ENCODE results near the gene CNTNAP2.

DNA sequence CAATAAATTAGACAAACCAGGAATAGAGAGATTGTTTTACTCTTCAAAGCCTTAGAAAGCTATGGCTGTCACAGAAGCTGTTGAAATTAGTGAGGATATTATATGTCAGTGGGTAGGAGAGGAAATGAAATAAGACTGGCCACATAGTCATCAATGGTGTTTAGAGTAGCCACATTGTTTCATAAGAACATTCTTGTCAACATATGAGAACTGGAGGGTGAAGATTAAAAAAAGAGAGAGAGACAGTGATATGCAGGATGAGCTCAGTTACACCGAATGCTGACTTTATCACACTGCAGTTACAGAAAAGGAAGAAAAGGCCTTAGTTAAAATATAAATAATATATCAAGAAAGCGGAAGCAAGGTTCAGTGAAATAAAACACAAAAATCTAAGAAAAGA is 412.0 kb downstream of the CNTNAP2 start:
- TF ChIP-seq GATA2 (IDR thresholded peaks at IDR 0.05; ENCODE audit: low read depth, low read length) (no peak), GATA3 (IDR thresholded peaks at IDR 0.05; ENCODE audit: low read depth, low read length) (no peak)
